Rectal smooth muscle tissue (tissue), 1 donor: ENCODE data around the gene EPN3.

Experiments used
- H3K27ac ChIP-seq: one replicate; pipeline ENCODE4 v1.7.0; 2013; ENCODE audit warnings: low read depth, low read length, inconsistent platforms
- H3K27me3 ChIP-seq: one replicate; pipeline ENCODE4 v1.7.0; 2013; ENCODE audit warnings: low read length; ENCODE audit not compliant: control insufficient read depth, insufficient read depth
- H3K36me3 ChIP-seq: one replicate; pipeline ENCODE4 v1.7.0; 2013; ENCODE audit warnings: low read length; ENCODE audit not compliant: control insufficient read depth, insufficient read depth
- H3K4me1 ChIP-seq: one replicate; pipeline ENCODE4 v1.7.0; 2013; ENCODE audit warnings: low read length; ENCODE audit not compliant: control insufficient read depth, insufficient read depth
- H3K4me3 ChIP-seq: one replicate; pipeline ENCODE4 v1.7.0; 2013; ENCODE audit warnings: low read length
- H3K9ac ChIP-seq: one replicate; pipeline ENCODE4 v1.7.0; 2013; ENCODE audit warnings: low read length

The EPN3 gene

GRCh38 chr17:50539762-50540559 is 7.4 kb downstream of the EPN3 start:
- no peaks in the 10 kb centered on the region for H3K36me3 ChIP-seq
- H3K9ac ChIP-seq = no peak overlapping the region
- H3K4me3 ChIP-seq = no peak overlapping the region
- no peaks in the 10 kb centered on the region for H3K27me3 ChIP-seq
- peaks cover 4% of the 10 kb centered on the region for H3K4me1 ChIP-seq
- no peak overlapping the region for H3K27ac ChIP-seq

GRCh38 chr17:50540560-50541401 is 8.2 kb downstream of the EPN3 start:
- H3K36me3 ChIP-seq = no peaks in the 10 kb centered on the region
- no peak overlapping the region for H3K9ac ChIP-seq
- peak overlapping the region; percentile 76 for H3K4me3 ChIP-seq
- no peak overlapping the region for H3K27ac ChIP-seq
- H3K27me3 ChIP-seq = no peaks in the 10 kb centered on the region
- peaks cover 4% of the 10 kb centered on the region for H3K4me1 ChIP-seq

- Histone ChIP-seq H3K4me1 (peaks cover 4% of the 10 kb centered on the region), H3K27ac (peak overlapping the region; percentile 59), H3K36me3 (no peaks in the 10 kb centered on the region), H3K9ac (peak overlapping the region; percentile 8), H3K4me3 (peak overlapping the region; percentile 76), H3K27me3 (no peaks in the 10 kb centered on the region)
These were observed 8.8 kb downstream of the EPN3 start for GRCh38 chr17:50541402-50541715.

GRCh38 chr17:50541716-50542688 is 9.5 kb downstream of the EPN3 start:
- H3K27ac ChIP-seq = peak overlapping the region; percentile 59
- peak overlapping the region; percentile 8 for H3K9ac ChIP-seq
- peak overlapping the region; percentile 76 for H3K4me3 ChIP-seq
- no peaks in the 10 kb centered on the region for H3K27me3 ChIP-seq
- H3K36me3 ChIP-seq = no peaks in the 10 kb centered on the region
- peaks cover 4% of the 10 kb centered on the region for H3K4me1 ChIP-seq

- H3K4me3 ChIP-seq = no peak overlapping the region
- H3K9ac ChIP-seq = no peak overlapping the region
- H3K36me3 ChIP-seq = no peaks in the 10 kb centered on the region
- no peak overlapping the region for H3K27ac ChIP-seq
- peaks cover 9% of the 10 kb centered on the region for H3K4me1 ChIP-seq
- H3K27me3 ChIP-seq = no peaks in the 10 kb centered on the region
These were observed 10.6 kb downstream of the EPN3 start for GRCh38 chr17:50542795-50543774.

- Histone ChIP-seq H3K9ac (no peak overlapping the region), H3K4me1 (peaks cover 9% of the 10 kb centered on the region), H3K36me3 (no peaks in the 10 kb centered on the region), H3K27me3 (no peaks in the 10 kb centered on the region), H3K4me3 (no peak overlapping the region), H3K27ac (no peak overlapping the region)
These were observed 12.0 kb downstream of the EPN3 start for GRCh38 chr17:50544516-50544915.

GRCh38 chr17:50545311-50545710 is 12.8 kb downstream of the EPN3 start:
- no peaks in the 10 kb centered on the region for H3K27me3 ChIP-seq
- no peak overlapping the region for H3K9ac ChIP-seq
- peaks cover 9% of the 10 kb centered on the region for H3K4me1 ChIP-seq
- H3K4me3 ChIP-seq = no peak overlapping the region
- H3K27ac ChIP-seq = no peak overlapping the region
- no peaks in the 10 kb centered on the region for H3K36me3 ChIP-seq

- Histone ChIP-seq H3K4me1 (peaks cover 5% of the 10 kb centered on the region), H3K27me3 (no peaks in the 10 kb centered on the region), H3K36me3 (no peaks in the 10 kb centered on the region), H3K27ac (no peak overlapping the region), H3K9ac (no peak overlapping the region), H3K4me3 (no peak overlapping the region)
These were observed 14.1 kb downstream of the EPN3 start for GRCh38 chr17:50546701-50547034.

GRCh38 chr17:50547035-50547735 is 14.7 kb downstream of the EPN3 start, which contains the start of gene SPATA20:
TSS of gene SPATA20 (plus strand) at chr17:50547174. CDS start at chr17:50547209, 35 bp downstream.
- Histone ChIP-seq H3K4me1 (peaks cover 5% of the 10 kb centered on the region), H3K27ac (peak within 1 kb of the TSS; percentile 74), H3K27me3 (no peaks in the 10 kb centered on the region), H3K4me3 (peak within 1 kb of the TSS; percentile 83), H3K36me3 (no peaks in the 10 kb centered on the region), H3K9ac (peak within 1 kb of the TSS; percentile 84)

- Histone ChIP-seq H3K27ac (peak overlapping the region; percentile 74), H3K4me1 (peaks cover 5% of the 10 kb centered on the region), H3K4me3 (peak overlapping the region; percentile 83), H3K27me3 (no peaks in the 10 kb centered on the region), H3K36me3 (no peaks in the 10 kb centered on the region), H3K9ac (peak overlapping the region; percentile 84)
These were observed 15.2 kb downstream of the EPN3 start for GRCh38 chr17:50547736-50548083.

- no peaks in the 10 kb centered on the region for H3K36me3 ChIP-seq
- no peak overlapping the region for H3K4me3 ChIP-seq
- H3K27ac ChIP-seq = no peak overlapping the region
- H3K27me3 ChIP-seq = no peaks in the 10 kb centered on the region
- H3K4me1 ChIP-seq = peaks cover 5% of the 10 kb centered on the region
- H3K9ac ChIP-seq = no peak overlapping the region
These were observed 16.3 kb downstream of the EPN3 start for GRCh38 chr17:50548831-50549230.
